Stimulated activated CD8-positive, alpha-beta memory T cell treated with anti-CD3 and anti-CD28 coated beads, Interleukin-15, amount 100 ng/mL, for 24 hours (primary cell): ENCODE measurements around the gene THAP10.
"Not testable (repeated sequence)": the region's sequence is repeated elsewhere in the genome, so short reads cannot be mapped to it uniquely, and the experiment has no call there.

Experiments used
- DNase-seq: peaks from one replicate; pipeline ENCODE4 v3.0.0-alpha.2; 2020; ENCODE audit warnings: low read depth

Gene THAP10

DNA sequence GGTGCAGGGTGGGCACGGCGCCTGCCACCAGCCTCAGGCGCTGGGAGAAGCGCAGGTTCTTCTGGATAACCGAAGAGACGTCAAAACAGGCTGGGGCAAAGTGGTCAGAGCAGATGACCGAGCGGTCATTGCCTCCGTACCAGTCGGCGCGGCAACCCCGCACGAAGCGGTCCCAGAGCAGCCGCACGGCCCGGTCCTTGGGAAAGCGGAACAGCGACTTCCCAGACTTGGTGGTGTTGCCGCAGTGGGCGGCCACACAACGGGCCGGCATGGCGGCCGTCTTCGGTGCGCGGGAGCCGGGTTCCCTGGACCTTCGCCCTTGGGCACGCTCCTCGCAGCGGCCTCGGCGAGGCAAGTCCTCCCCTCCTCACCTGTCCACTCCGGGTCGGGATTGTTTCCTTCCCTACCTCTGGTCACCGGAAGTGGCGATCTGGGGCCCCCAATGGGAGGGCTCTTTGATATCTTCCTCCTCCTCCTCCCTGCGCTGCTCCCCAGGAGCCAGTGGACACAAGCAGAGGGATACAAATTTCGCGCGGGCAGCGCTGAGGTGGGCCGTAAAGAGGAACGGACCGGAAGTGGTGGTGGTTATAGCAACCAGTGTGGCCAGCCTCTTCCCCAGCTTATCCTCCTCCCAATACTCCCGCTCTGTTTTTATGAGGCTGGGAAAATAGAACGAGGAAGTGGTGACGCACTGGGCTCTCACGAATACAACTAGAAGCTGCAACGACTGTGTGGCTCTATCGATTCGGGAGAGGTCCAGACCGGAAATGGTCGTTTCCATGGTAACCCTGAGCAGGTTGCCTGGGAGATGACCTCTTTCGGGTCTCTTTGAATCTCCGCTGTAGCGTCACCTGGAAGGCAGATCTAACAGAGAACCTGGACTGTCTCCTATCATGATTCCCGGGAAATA lies at the start of gene THAP10, which contains the start of gene LRRC49:
Gene THAP10 (minus strand): TSS at position 432 of the 910 bp plus-strand sequence. CDS start 161 bp downstream, at position 271.
Gene LRRC49 (plus strand): TSS at position 825 of the 910 bp plus-strand sequence. CDS start 69 bp downstream, at position 894.
- no peak for DNase-seq

DNA sequence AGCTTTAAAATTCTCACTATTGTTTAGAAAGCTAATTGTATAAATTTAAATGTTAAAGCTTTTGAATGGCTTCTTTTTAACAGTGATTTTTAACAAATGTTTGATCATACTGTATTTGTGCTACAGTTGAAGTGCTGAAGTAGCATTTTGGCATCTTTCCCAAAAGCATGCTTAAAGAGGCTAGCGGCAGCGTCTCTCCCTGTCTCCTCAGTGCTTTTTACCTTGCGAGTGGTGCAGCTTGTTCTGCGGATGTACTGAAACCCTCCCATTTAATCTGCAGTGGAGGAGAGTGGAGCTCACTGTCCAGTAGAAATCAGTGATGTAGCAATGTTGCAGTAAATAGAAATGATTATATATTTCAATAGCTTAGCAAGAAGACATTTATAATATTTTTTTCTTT lies 44.1 kb upstream of the THAP10 start:
- no peak for DNase-seq

DNA sequence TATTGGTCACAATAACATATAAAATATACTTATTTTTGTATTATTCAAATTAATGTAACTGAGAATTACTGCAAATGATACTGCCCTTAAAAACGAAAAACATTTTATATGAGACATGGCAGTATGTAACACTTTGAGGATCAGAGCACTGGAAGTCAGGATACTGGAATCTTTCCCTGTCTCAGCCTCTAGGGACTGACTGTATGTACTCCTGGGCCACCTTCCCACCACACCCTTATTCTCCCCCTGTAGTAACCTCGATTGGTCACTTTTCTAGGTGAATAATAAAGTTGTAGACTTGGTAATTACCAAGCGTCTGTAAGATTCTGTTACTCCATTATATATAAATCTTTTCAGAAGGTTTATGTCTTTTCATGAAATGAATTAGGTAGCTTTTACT lies 43.4 kb upstream of the THAP10 start:
- DNase-seq: no peak

- no peak for DNase-seq
These were observed 41.2 kb upstream of the THAP10 start for GRCh38 chr15:70933411-70933810.

GRCh38 chr15:70932397-70932796 lies 40.2 kb upstream of the THAP10 start:
- DNase-seq: no peak

GRCh38 chr15:70931821-70932220 lies 39.6 kb upstream of the THAP10 start:
- no peak for DNase-seq

- not testable (repeated sequence) for DNase-seq
These were observed 34.7 kb upstream of the THAP10 start for GRCh38 chr15:70926914-70927313.

DNA sequence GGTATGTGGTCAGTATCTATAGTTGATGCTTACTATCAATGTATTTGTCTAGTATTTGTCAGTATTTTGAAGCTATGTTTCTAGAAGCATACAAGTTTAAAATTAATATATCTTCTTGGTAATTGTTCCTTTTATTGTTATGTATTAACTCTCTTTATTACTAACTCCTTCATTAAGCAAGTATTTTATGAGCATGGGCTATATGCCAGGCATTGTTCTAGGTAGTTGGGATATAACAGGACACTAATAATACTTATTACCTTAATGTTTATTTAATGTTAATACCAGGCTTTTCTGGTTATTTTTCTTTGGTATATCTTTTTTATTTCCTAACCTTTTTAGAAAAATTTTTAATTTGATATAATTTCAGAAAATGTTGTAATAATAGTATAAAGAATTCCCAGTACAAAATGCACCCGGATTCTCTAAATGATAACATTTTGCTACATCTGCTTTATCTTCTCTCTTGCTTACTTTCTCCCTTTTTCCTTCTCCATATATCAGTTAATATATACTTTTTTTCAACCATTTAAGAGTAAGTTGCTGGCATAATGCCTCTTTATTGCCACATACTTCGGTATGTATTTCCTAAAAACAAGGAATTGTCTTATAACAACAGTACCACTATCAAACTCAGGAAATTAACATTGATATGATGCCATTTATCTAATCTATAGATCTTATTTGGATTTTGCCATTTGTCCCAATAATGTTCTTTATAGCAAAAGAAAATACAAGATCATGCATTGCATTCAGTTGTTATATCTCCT lies 31.3 kb upstream of the THAP10 start:
- no peak for DNase-seq

DNA sequence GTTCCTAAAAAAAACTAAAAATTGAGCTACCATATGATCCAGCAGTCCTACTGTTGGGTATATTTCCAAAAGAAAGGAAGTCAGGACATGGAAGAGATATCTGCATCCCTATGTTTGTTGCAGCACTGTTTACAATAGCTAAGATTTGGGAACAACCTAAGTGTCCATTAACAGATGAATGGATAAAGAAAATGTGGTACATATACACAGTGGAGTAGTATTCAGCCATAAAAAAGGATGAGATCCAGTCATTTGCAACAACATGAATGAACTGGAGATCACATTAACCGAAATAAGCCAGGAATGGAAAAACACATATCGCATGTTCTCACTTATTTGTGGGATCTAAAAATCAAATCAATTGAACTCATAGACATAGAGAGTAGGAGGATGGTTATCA lies 29.9 kb upstream of the THAP10 start:
- DNase-seq: no peak

- DNase-seq: no peak
These were observed 28.9 kb upstream of the THAP10 start for GRCh38 chr15:70920981-70921696.

- no peak for DNase-seq
These were observed 25.7 kb upstream of the THAP10 start for GRCh38 chr15:70917955-70918354.

DNA sequence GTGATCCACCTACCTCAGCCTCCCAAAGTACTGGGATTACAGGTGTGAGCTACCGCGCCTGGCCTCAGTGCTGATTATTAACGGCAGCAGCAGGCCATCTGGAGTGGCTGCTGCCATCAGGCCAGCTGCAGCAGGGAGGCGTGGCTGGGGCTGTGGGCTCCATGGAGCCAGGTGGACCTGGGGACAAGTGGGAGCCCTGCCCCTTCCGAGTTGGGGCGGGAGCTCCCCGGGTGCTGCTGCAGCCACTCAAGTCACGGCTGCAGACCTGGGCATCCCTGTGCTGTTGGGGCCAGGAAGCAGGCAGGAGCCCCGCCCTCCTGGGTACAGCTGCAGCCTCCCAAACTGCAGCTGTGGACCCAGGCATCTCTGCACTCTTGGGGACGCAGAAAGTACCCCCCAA lies 24.3 kb upstream of the THAP10 start:
- no peak for DNase-seq

- no peak for DNase-seq
These were observed 20.0 kb upstream of the THAP10 start for GRCh38 chr15:70912187-70912586.

DNA sequence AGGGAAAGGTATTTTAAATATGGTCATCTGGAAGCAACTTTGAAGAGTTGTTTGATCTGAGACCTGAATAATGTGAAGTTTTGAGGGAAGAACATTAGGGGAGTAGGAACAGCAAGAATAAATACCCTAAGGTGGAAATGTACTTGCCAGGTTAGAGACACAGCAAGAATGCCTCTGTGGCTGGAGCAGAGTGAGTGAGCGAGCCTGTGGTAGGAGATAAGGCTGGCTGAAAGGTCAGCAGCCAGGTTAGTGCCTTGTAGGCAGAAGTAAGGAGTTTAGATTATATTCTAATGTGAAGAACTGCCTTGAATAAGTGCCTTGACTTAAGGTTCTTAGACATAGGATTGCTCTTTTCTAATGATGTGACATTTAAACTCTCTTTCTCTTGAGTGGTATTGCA lies 18.7 kb upstream of the THAP10 start:
- DNase-seq: no peak

DNA sequence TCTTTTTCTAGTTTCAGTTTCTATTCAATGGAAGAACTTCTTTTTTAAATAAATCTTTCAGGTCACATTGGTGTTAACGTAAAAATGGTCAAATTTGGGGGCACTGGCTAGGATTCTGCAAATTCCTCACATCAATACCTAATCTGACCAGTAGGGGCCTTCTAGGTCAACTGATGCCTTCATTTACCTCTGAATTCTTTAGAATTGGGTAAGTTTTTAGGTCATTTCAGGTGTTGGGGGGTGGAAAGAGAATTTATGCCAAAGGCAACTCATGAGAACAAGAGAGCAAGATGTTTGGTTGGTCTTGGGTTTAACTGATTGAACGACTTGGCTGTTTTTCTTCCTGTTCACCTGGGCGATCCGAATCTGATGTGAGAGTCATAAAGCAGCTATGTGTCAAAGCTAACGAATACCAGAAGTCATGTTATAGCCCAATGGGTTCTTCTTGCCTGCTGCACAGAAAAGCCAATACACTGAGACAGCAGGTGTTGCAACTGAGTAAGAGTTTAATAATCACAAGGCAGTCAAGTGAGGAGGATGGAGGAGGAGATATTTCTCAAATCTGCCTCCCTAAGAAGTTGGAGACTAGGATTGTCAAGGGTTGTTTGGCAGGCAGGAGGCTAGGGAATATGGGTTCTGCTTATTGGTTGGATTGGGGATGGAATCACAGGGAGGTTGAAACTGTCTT lies 15.7 kb upstream of the THAP10 start:
- no peak for DNase-seq

DNA sequence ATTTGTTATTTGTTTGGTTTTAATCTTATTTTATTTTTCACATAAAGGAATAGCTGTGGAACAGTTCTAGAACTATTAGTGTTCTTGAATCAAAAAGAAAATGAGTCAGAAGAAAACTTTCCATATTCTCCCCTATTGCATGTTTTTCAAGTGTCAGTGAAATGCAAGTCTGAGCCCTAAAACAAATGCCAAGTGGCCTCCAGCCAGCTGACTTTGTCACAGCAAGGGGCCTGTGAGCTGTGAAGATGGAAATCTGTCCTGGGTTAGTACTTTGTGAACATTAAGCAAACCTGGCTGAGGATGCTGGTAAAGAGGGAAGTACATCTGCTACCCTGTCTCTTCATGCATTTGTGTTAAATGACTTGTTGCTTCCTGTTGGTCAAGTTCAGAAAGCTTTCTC lies 14.6 kb upstream of the THAP10 start:
- no peak for DNase-seq

GRCh38 chr15:70902107-70902506 lies 9.9 kb upstream of the THAP10 start:
- DNase-seq: no peak

DNA sequence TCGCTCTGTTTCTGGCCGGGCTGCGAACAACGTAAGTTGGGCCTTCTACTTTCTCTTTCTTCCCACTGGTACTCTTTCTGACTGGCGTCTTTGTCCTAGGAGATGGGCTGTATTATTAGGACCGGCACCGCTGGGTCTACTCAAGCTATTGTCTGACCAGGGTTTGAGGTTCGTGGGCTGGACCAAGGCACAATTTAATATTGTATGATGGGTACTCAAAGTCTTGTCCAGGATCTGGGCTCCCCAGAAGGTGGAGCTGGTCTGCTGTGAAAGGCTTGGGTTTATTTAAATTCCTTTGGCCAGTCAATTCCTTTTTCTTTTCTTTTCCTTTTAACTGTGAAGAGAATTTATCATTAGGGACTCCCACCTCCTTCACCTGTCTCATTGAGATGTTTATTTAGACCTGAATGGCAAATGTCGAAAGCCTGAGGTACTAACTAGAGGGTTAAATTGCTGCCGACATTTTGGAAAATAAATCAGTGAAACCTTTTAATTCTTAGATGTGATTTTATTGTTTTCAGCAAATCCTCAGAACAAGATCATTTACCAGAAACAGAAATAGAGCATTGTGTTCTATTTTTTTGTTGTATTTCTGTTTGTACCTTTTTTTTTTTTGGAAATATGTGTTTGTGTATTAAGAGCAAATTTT lies 803 bp upstream of the THAP10 start:
- no peak for DNase-seq

- DNase-seq: no peak
These were observed 9.9 kb downstream of the THAP10 start for GRCh38 chr15:70882361-70882760.

- no peak for DNase-seq
These were observed 11.5 kb downstream of the THAP10 start for GRCh38 chr15:70880781-70881180.

GRCh38 chr15:70879401-70879800 lies 12.8 kb downstream of the THAP10 start:
- no peak for DNase-seq
